Uterus (tissue), 2 donors: ENCODE data around the gene ITGA11.

Experiments
- CTCF ChIP-seq, 4 experiments: fragments of 200-600 bp in 2 of 4; fragments of 450-650 bp in 2 of 4; sonication (generic) in 2 of 4; IDR thresholded peaks; one replicate each; pipeline ENCODE4 v1.5.1; 2016 to 2019; ENCODE audit warnings: antibody characterized with exemption in 4 of 4, mild to moderate bottlenecking in 2 of 4, moderate library complexity in 1 of 4
- POLR2A ChIP-seq, 2 donors: fragments of 450-650 bp; IDR thresholded peaks; one replicate each; pipeline ENCODE4 v1.6.1; 2016; ENCODE audit warnings: antibody characterized with exemption in 2 of 2, mild to moderate bottlenecking in 1 of 2, moderate library complexity in 1 of 2

- no peak for TF ChIP-seq CTCF (IDR thresholded peaks at IDR 0.05)
- TF ChIP-seq POLR2A (IDR thresholded peaks at IDR 0.05), result no peak
Measured at GRCh38 chr15:68365770-68366169, 66.2 kb downstream of the ITGA11 start.
